Epidermal melanocyte (primary cell): ENCODE data around the gene RNF146.
"Not testable (repeated sequence)": the region's sequence is repeated elsewhere in the genome, so short reads cannot be mapped to it uniquely, and the experiment has no call there.

Source experiments
- DNase-seq: peaks from one replicate; pipeline ENCODE4 v3.0.0; 2011; ENCODE audit warnings: low spot score; ENCODE audit not compliant: insufficient read length

The RNF146 gene

GRCh38 chr6:127282184-127282583 is 15.5 kb downstream of the RNF146 start:
- DNase-seq = no peak

DNA sequence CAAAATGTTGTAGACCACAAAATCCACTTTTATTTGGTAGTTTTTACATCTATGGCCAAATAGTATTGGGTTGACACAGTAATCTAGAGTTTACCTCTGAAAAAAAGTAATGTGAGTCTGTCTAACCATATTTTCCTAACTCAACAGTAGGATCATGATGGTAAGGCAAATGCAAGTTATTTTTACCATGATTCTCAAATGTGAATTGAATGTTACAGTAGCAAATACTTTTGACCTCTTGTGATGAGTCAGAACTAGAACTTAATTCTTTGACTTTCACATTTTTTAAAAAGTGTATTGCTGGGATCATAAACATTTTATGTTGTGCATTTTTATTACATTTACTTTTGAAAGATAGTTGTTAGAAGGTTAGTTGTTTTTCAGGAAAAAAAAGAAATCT is 22.0 kb downstream of the RNF146 start:
- no peak for DNase-seq

GRCh38 chr6:127289934-127290333 is 23.3 kb downstream of the RNF146 start:
- DNase-seq = no peak

GRCh38 chr6:127290391-127291265 is 24.0 kb downstream of the RNF146 start:
- no peak for DNase-seq

DNA sequence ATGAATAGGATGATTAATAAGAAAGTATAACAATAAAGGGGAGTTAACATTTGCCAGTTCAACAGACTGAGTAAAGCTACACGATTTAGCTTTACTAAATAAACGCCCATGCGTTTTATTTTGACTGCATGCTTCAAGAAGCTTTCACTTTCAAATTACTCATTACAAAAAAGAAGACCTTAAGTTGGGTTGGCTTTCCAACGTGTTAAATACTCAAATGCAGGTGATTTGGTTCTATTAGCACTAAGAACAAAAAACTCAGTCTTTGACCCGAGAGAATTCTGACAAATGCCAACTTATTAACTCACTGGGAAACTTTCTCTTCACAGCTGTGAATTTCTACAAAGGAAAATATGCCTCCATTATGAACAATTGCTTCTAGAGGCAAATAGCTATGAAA is 24.8 kb downstream of the RNF146 start:
- no peak for DNase-seq

- no peak for DNase-seq
Observed at GRCh38 chr6:127297502-127298070, 30.9 kb downstream of the RNF146 start.

DNA sequence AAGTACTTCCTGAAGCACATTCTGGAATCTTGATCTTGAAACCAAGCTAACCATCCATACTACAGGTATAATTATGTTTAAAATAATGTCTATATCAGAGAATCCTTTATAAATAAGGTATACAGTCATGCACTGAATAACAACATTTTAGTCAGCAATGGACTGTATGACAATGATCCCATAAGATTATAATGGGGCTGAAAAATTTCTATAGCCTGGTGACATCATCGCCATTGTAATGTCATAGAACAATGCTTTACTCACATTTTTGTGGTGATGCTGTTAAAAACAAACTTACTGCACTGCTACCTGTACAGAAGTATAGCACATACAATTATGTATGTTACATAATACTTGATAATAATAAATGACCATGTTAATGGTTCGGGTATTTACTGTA is 31.8 kb downstream of the RNF146 start:
- DNase-seq = no peak

DNA sequence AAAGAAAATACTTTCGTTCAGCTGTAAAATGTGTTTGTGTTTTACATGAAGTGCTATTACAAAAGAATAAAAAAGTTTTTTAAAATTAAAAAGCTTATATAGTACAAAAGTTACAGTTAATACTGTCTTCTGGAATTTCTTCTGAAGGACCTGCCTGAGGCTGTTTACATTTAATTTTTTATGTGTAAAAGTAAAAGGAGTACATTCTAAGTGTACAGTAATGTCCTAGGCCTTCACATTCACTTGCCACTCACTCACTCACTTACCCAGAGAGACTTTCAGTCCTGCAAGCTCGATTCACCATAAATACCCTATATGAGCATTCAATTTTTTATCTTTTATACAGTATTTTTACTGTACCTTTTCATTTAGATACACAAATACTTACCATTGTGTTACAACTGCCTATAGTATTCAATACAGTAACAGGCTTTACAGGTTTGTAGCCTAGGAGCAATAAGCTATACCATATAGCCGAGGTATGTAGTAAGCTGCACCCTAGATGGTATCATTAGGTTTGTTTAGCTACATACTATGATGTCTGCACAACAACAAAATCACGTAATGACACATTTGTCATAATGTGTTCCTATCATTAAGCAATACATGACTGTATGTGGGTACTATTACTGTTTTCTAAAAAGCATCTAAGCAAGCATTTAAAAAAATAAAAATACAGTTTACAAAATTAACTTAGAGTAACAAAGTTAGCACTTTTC is 33.0 kb downstream of the RNF146 start:
- DNase-seq = no peak

GRCh38 chr6:127300411-127300810 is 33.7 kb downstream of the RNF146 start:
- DNase-seq = no peak

- DNase-seq = no peak
Observed at GRCh38 chr6:127301199-127301700, 34.6 kb downstream of the RNF146 start.

DNA sequence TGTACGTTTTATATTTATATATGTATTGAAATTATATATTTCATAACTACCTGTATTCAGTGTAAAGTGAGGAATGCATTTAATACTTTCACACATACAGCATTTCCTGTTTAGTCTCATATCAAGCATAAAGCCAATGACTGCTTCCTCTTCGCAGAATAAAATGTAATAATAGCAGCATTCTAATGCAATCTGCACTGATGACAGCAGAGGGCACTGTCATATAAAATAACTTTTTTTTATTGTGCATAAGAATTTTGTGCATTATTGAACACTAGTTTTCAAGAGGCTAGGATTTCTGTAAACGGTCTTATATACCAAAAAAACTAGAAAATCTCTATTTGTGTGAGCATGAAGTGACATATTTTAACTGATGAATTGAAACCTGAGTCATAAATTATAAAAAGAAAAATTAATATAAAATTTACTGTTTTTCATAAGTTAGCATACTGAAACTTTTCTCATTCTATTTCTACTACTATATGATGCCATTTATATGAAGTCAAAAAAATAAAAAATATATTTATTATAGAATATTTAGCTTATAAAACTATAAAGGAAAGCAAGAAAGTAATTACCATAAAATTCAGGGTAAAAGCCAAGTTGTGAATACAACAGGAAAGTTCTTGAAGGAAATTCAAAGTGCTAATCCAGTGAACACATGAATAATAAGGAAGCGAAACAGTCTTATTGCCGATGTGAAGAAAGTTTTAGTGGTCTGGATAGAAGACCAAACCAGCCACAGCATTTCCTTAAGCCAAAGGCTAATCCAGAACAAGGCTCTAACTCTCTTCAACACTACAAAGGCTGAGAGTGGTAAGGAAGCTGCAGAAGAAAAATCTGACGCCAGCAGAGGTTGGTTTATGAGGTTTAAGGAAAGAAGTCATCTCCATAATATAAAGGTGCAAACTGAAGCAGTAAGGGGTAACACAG is 36.3 kb downstream of the RNF146 start:
- no peak for DNase-seq

- no peak for DNase-seq
Observed at GRCh38 chr6:127303917-127304316, 37.3 kb downstream of the RNF146 start.

DNA sequence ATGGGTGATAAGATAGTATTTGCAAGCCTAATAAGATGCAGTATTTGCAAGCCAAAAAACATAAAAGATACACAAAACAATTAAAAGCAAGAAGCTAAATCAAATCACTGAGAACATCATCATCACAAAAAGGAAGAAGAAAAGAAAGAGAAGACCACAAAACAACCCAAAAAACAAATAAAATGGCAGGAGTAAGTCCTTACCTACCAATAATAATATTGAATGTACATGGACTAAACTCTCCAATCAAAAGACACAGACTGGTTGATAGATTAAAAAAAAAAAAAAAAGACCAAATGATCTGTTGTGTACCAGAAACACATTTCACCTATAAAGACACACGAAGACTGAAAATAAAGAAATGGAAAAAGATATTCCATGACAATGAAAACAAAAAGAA is 39.1 kb downstream of the RNF146 start:
- DNase-seq = no peak

GRCh38 chr6:127317388-127318128 is 50.9 kb downstream of the RNF146 start:
- DNase-seq = no peak

- no peak for DNase-seq
Observed at GRCh38 chr6:127319686-127320085, 53.0 kb downstream of the RNF146 start.

DNA sequence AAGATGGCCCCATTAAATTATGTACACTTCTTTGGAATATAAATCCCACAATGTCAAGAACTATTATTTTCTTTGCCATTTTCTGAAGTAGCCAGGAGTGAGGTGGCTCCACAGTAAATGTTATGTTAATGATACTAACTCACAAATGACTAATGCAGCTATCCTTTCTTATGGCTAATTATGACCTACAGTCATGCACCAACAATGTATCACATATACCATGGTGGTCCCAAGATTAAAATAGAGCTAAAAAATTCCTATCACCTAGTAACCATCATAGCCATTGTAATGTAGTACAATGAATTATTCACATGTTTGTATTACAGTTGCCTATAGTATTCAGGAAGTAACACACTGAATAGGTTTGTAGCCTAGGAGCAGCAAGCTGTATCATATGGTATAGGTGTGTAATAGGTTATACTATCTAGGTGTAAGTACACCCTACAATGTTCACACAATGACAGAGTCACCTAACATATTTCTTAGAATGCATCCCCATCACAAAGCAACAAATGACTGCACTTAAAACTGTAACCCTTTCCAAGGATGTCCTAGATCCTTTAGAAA is 61.5 kb downstream of the RNF146 start:
- no peak for DNase-seq

DNA sequence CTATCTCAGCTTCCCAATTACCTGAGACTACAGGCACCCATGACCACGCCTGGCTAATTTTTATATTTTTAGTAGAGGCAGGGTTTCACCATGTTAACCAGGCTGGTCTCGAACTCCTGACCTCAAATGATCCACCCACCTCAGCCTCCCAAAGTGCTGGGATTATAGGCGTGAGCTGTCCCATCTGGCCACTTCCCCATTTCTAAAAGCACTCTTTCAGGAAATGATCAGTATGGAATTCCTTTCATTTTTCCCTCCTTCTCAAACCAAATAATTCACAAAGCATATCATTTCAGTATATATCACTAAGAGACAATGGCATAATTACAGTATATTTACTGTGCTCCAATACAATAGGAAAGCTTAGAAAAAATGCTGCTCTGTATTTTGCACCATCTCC is 64.6 kb downstream of the RNF146 start:
- not testable (repeated sequence) for DNase-seq

DNA sequence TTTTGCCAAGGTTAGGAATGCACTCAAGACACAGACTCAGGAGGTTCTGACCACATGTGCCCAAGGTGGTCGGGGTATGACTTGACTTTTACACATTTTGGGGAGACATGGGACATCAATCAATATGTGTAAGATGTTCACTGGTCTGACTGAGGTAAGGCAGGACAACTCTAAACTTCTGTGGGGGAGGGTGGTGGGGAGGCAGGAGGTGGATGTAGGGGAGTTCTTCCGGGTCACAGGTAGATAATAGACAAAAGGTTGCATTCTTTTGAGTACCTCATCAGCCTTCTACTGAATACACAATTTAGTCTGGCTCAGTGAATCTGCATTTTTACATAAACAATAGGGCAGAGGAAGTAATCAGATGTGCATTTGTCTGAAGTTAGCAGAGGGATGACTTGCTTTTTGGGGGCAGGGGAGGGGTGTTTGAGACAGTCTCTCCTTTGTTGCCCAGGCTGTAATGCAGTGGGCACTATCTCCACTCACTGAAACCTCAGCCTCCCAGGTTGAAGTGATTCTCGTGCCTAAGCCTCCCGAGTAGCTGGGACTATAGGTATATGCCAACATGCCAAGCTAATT is 65.8 kb downstream of the RNF146 start:
- no peak for DNase-seq
